ENCODE results near the gene NRG3.

DNA sequence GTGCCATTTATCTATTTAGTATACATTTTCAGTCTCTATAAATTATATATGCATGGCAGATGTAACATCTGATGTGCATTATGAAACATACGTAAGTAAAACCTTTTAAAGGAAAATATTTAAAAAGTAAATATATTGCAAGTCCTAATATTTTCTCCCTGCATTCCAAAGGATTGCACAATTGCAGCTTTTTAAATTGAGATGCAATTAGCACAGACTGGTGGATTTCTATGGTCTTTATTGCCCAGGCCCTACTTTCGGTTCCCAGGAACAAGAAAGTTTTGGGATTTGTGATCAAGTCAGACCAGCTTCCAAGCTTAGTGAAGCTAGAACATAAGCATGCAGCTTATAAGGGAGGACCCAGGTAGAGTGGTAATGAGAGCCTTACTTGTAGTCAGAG is 337.8 kb downstream of the NRG3 start:
- no peak for TF ChIP-seq POLR2A (IDR thresholded peaks at IDR 0.05)
- TF ChIP-seq, protein P1, sequence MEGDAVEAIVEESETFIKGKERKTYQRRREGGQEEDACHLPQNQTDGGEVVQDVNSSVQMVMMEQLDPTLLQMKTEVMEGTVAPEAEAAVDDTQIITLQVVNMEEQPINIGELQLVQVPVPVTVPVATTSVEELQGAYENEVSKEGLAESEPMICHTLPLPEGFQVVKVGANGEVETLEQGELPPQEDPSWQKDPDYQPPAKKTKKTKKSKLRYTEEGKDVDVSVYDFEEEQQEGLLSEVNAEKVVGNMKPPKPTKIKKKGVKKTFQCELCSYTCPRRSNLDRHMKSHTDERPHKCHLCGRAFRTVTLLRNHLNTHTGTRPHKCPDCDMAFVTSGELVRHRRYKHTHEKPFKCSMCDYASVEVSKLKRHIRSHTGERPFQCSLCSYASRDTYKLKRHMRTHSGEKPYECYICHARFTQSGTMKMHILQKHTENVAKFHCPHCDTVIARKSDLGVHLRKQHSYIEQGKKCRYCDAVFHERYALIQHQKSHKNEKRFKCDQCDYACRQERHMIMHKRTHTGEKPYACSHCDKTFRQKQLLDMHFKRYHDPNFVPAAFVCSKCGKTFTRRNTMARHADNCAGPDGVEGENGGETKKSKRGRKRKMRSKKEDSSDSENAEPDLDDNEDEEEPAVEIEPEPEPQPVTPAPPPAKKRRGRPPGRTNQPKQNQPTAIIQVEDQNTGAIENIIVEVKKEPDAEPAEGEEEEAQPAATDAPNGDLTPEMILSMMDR (IDR thresholded peaks at IDR 0.05), result no peak

Data from tibial nerve (tissue), 3 donors.